Measurements from ENCODE around the gene CENPM. TPM values are rescaled to one million over a fixed set of nuclear protein-coding genes. Genes with fewer than 3 reads are reported as not detected.

CENPM gene
- total and polyA plus RNA-seq, 2 donors (not counting 1 experiment from before 2014, with no cell fraction given): 5.9 to 11.6 TPM

GRCh38 chr22:41935509-41935908, 11.4 kb downstream of the CENPM start:
- peaks cover 6% of the 10 kb centered on the region for H3K36me3 ChIP-seq (ENCODE audit: control insufficient read depth, insufficient read depth, low read length)
- no peaks in the 10 kb centered on the region for H3K79me2 ChIP-seq (ENCODE audit: control insufficient read depth, insufficient read depth, low read length)
- no peaks in the 10 kb centered on the region for H3K9me3 ChIP-seq (ENCODE audit: control insufficient read depth, insufficient read depth, low read depth, low read length)
- no peak for DNase-seq (ENCODE audit: low read depth in 2 of 2)
- H4K20me1 ChIP-seq (ENCODE audit: control insufficient read depth, extremely low read depth, insufficient read depth, low read length): no peaks in the 10 kb centered on the region
- no peak for TF ChIP-seq CTCF (conservative IDR thresholded peaks at IDR 0.05 in 1 of 2, IDR thresholded peaks at IDR 0.05 in 1 of 2; ENCODE audit: low read depth in 1 of 2, low read length in 2 of 2)
- TF ChIP-seq EZH2 (IDR thresholded peaks at IDR 0.05; ENCODE audit: low read length, missing control alignments): no peak
- H3K9ac ChIP-seq (ENCODE audit: insufficient read depth, low read length): no peak overlapping the region
- H3K4me2 ChIP-seq (ENCODE audit: extremely low read depth, insufficient read depth, low read length): no peak overlapping the region
- no peak overlapping the region for H2AFZ ChIP-seq (ENCODE audit: low read length)
- H3K4me3 ChIP-seq (replicated peaks in 1 of 4; ENCODE audit: control extremely low read depth in 1 of 4, insufficient read depth in 1 of 4, low read depth in 3 of 4, low read length in 4 of 4): no peak overlapping the region
- no peak overlapping the region for H3K27ac ChIP-seq (ENCODE audit: insufficient read depth, low read length)
- peaks cover 2% of the 10 kb centered on the region for H3K4me1 ChIP-seq (ENCODE audit: control insufficient read depth, extremely low read depth, insufficient read depth, low read length)
- H3K27me3 ChIP-seq (ENCODE audit: control insufficient read depth, insufficient read depth, low read length): no peaks in the 10 kb centered on the region

GRCh38 chr22:41935015-41935351, 12.0 kb downstream of the CENPM start:
- Histone ChIP-seq H3K4me3 (replicated peaks in 1 of 4; ENCODE audit: control extremely low read depth in 1 of 4, insufficient read depth in 1 of 4, low read depth in 3 of 4, low read length in 4 of 4) (no peak overlapping the region), H4K20me1 (ENCODE audit: control insufficient read depth, extremely low read depth, insufficient read depth, low read length) (no peaks in the 10 kb centered on the region), H2AFZ (ENCODE audit: low read length) (no peak overlapping the region), H3K27ac (ENCODE audit: insufficient read depth, low read length) (no peak overlapping the region), H3K79me2 (ENCODE audit: control insufficient read depth, insufficient read depth, low read length) (no peaks in the 10 kb centered on the region), H3K4me2 (ENCODE audit: extremely low read depth, insufficient read depth, low read length) (no peak overlapping the region), H3K27me3 (ENCODE audit: control insufficient read depth, insufficient read depth, low read length) (no peaks in the 10 kb centered on the region), H3K9ac (ENCODE audit: insufficient read depth, low read length) (no peak overlapping the region), H3K9me3 (ENCODE audit: control insufficient read depth, insufficient read depth, low read depth, low read length) (no peaks in the 10 kb centered on the region), H3K4me1 (ENCODE audit: control insufficient read depth, extremely low read depth, insufficient read depth, low read length) (no peaks in the 10 kb centered on the region), H3K36me3 (ENCODE audit: control insufficient read depth, insufficient read depth, low read length) (peaks cover 6% of the 10 kb centered on the region)
- no peak for DNase-seq (ENCODE audit: low read depth in 2 of 2)
- TF ChIP-seq EZH2 (IDR thresholded peaks at IDR 0.05; ENCODE audit: low read length, missing control alignments) (no peak), CTCF (conservative IDR thresholded peaks at IDR 0.05 in 1 of 2, IDR thresholded peaks at IDR 0.05 in 1 of 2; ENCODE audit: low read depth in 1 of 2, low read length in 2 of 2) (no peak)

GRCh38 chr22:41934284-41935014, 12.5 kb downstream of the CENPM start:
- no peaks in the 10 kb centered on the region for H3K4me1 ChIP-seq (ENCODE audit: control insufficient read depth, extremely low read depth, insufficient read depth, low read length)
- H2AFZ ChIP-seq (ENCODE audit: low read length): no peak overlapping the region
- TF ChIP-seq CTCF (conservative IDR thresholded peaks at IDR 0.05 in 1 of 2, IDR thresholded peaks at IDR 0.05 in 1 of 2; ENCODE audit: low read depth in 1 of 2, low read length in 2 of 2) (no peak), EZH2 (IDR thresholded peaks at IDR 0.05; ENCODE audit: low read length, missing control alignments) (no peak)
- no peak for DNase-seq (ENCODE audit: low read depth in 2 of 2)
- H3K79me2 ChIP-seq (ENCODE audit: control insufficient read depth, insufficient read depth, low read length): no peaks in the 10 kb centered on the region
- H3K9me3 ChIP-seq (ENCODE audit: control insufficient read depth, insufficient read depth, low read depth, low read length): no peaks in the 10 kb centered on the region
- no peak overlapping the region for H3K4me2 ChIP-seq (ENCODE audit: extremely low read depth, insufficient read depth, low read length)
- H3K27ac ChIP-seq (ENCODE audit: insufficient read depth, low read length): no peak overlapping the region
- peaks cover 6% of the 10 kb centered on the region for H3K36me3 ChIP-seq (ENCODE audit: control insufficient read depth, insufficient read depth, low read length)
- H3K9ac ChIP-seq (ENCODE audit: insufficient read depth, low read length): no peak overlapping the region
- no peaks in the 10 kb centered on the region for H4K20me1 ChIP-seq (ENCODE audit: control insufficient read depth, extremely low read depth, insufficient read depth, low read length)
- no peak overlapping the region for H3K4me3 ChIP-seq (replicated peaks in 1 of 4; ENCODE audit: control extremely low read depth in 1 of 4, insufficient read depth in 1 of 4, low read depth in 3 of 4, low read length in 4 of 4)
- H3K27me3 ChIP-seq (ENCODE audit: control insufficient read depth, insufficient read depth, low read length): no peaks in the 10 kb centered on the region
